Activated T-cell treated with anti-CD3 and anti-CD28 coated beads for 48 hours (primary cell): ENCODE data around the gene KDM4E.
"Not testable (repeated sequence)": the region's sequence is repeated elsewhere in the genome, so short reads cannot be mapped to it uniquely, and the experiment has no call there.

Experiments used
- DNase-seq: peaks from one replicate; pipeline ENCODE4 v3.0.0-alpha.2; 2020; ENCODE audit warnings: low read depth

Gene KDM4E

GRCh38 chr11:95024958-95025357 lies at the start of gene KDM4E:
TSS of gene KDM4E (plus strand) at chr11:95025258. CDS start at chr11:95025558, 300 bp downstream.
- no peak for DNase-seq

GRCh38 chr11:94975599-94975998 lies 49.5 kb upstream of the KDM4E start:
- no peak for DNase-seq

- DNase-seq, result no peak
These were observed 37.7 kb upstream of the KDM4E start for GRCh38 chr11:94987378-94987777.

- no peak for DNase-seq
These were observed 36.3 kb upstream of the KDM4E start for GRCh38 chr11:94988748-94989147.

- DNase-seq, result no peak
These were observed 31.6 kb upstream of the KDM4E start for GRCh38 chr11:94993400-94993943.

GRCh38 chr11:94997437-94997836 lies 27.6 kb upstream of the KDM4E start:
- no peak for DNase-seq

GRCh38 chr11:94998285-94998684 lies 26.8 kb upstream of the KDM4E start:
- no peak for DNase-seq

- DNase-seq, result no peak
These were observed 21.3 kb upstream of the KDM4E start for GRCh38 chr11:95003716-95004115.

GRCh38 chr11:95005642-95006041 lies 19.4 kb upstream of the KDM4E start:
- no peak for DNase-seq

GRCh38 chr11:95011376-95011775 lies 13.7 kb upstream of the KDM4E start:
- DNase-seq, result no peak

GRCh38 chr11:95014184-95014821 lies 10.8 kb upstream of the KDM4E start:
- DNase-seq, result no peak

- DNase-seq, result no peak
These were observed 8.9 kb upstream of the KDM4E start for GRCh38 chr11:95016139-95016538.

GRCh38 chr11:95021468-95021867 lies 3.6 kb upstream of the KDM4E start:
- not testable (repeated sequence) for DNase-seq

GRCh38 chr11:95025594-95025993 lies 536 bp downstream of the KDM4E start:
- DNase-seq, result not testable (repeated sequence)

GRCh38 chr11:95028357-95028756 lies 3.3 kb downstream of the KDM4E start:
- no peak for DNase-seq

GRCh38 chr11:95033051-95033450 lies 8.0 kb downstream of the KDM4E start:
- DNase-seq, result no peak

GRCh38 chr11:95035316-95035715 lies 10.3 kb downstream of the KDM4E start:
- no peak for DNase-seq

GRCh38 chr11:95037356-95038035 lies 12.4 kb downstream of the KDM4E start:
- DNase-seq, result not testable (repeated sequence)

- DNase-seq, result no peak
These were observed 17.2 kb downstream of the KDM4E start for GRCh38 chr11:95042239-95042638.

- DNase-seq, result no peak
These were observed 17.8 kb downstream of the KDM4E start for GRCh38 chr11:95042906-95043305.

- DNase-seq, result no peak
These were observed 19.0 kb downstream of the KDM4E start for GRCh38 chr11:95044010-95044409.

- DNase-seq, result no peak
These were observed 20.8 kb downstream of the KDM4E start for GRCh38 chr11:95045812-95046211.

GRCh38 chr11:95049122-95049521 lies 24.1 kb downstream of the KDM4E start, which contains the start of gene KDM4F:
TSS of gene KDM4F (plus strand) at chr11:95049422.
- not testable (repeated sequence) for DNase-seq
